Muscle of leg (tissue), 11 donors: ENCODE results near the gene SLC2A3. TPM values are rescaled to one million over a fixed set of nuclear protein-coding genes. Genes with fewer than 3 reads are reported as not detected.
"Not testable (repeated sequence)": the region's sequence is repeated elsewhere in the genome, so short reads cannot be mapped to it uniquely, and the experiment has no call there.

Experiments
- DNase-seq: peaks from one replicate; pipeline ENCODE4 v3.0.0; 2013
- H3K27ac ChIP-seq: one replicate; pipeline ENCODE4 v1.5.1; 2013; ENCODE audit warnings: mild to moderate bottlenecking, low read length, control low read depth
- H3K27me3 ChIP-seq: one replicate; pipeline ENCODE4 v1.6.1; 2013; ENCODE audit warnings: low read length; ENCODE audit not compliant: control insufficient read depth, insufficient read depth
- H3K36me3 ChIP-seq: one replicate; pipeline ENCODE4 v1.6.1; 2013; ENCODE audit warnings: low read length; ENCODE audit not compliant: control insufficient read depth, insufficient read depth
- H3K4me1 ChIP-seq: one replicate; pipeline ENCODE4 v1.6.1; 2013; ENCODE audit warnings: low read length; ENCODE audit not compliant: control insufficient read depth, insufficient read depth
- H3K4me3 ChIP-seq: one replicate; pipeline ENCODE4 v1.5.1; 2013; ENCODE audit warnings: low read length, control low read depth
- H3K9me3 ChIP-seq: replicated peaks from 2 replicates; pipeline ENCODE4 v1.6.1; 2013; ENCODE audit warnings: low read depth, low read length; ENCODE audit not compliant: control insufficient read depth
- WGBS: methylation state at CpG from one replicate; pipeline ENCODE4 v1.1.5; 2013; ENCODE audit warnings: missing lambda C conversion rate; ENCODE audit not compliant: insufficient coverage; 5-methylcytosine and 5-hydroxymethylcytosine counted together
- polyA plus RNA-seq, 8 donors: library from polyadenylated mRNA; unstranded; fragments of 120-200 nt; gene quantifications; one replicate each; pipeline versions ENCODE4 v1.2.1 to v1.2.3, GENCODE V29; 2013; ENCODE audit warnings: inconsistent platforms in 1 of 8, low replicate concordance in 1 of 8; ENCODE audit not compliant: insufficient read length in 8 of 8, insufficient read depth in 1 of 8
- total RNA-seq: library from RNA; stranded (reverse); fragments of 120-200 nt; gene quantifications from one replicate; pipeline ENCODE4 v1.2.4, GENCODE V29; 2013

The SLC2A3 gene
- total and polyA plus RNA-seq, 9 donors: 7.5 to 47.3 (median 15.3) TPM

GRCh38 chr12:7917392-7918267 lies 18.4 kb downstream of the SLC2A3 start:
- Histone ChIP-seq H3K9me3 (no peaks in the 10 kb centered on the region), H3K4me1 (no peaks in the 10 kb centered on the region), H3K27me3 (peaks cover 5% of the 10 kb centered on the region), H3K4me3 (no peak overlapping the region), H3K36me3 (peaks cover 9% of the 10 kb centered on the region), H3K27ac (no peak overlapping the region)
- no peak for DNase-seq
- WGBS: 82% methylated on average over 3 of the region's 19 CpGs

DNA sequence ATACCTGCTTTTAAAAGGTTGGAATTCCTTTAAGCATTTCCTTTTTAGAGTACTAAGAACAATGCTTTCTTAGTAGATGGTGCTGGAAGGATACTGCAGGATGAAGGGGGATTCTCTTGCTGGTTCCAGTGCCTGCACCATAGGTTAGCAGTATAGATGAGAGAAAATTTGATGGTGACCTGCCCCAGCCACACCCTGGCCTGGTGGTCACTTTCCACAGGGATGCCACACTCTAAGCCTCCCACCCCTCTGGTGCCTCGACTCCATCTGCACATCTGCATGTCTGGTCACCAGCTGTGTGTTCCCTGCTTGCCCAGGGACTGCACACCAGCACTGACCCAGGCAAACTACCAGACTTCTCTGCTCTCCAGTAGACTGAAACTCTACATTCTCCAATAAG lies 19.1 kb downstream of the SLC2A3 start:
- H3K4me1 ChIP-seq: no peaks in the 10 kb centered on the region

DNA sequence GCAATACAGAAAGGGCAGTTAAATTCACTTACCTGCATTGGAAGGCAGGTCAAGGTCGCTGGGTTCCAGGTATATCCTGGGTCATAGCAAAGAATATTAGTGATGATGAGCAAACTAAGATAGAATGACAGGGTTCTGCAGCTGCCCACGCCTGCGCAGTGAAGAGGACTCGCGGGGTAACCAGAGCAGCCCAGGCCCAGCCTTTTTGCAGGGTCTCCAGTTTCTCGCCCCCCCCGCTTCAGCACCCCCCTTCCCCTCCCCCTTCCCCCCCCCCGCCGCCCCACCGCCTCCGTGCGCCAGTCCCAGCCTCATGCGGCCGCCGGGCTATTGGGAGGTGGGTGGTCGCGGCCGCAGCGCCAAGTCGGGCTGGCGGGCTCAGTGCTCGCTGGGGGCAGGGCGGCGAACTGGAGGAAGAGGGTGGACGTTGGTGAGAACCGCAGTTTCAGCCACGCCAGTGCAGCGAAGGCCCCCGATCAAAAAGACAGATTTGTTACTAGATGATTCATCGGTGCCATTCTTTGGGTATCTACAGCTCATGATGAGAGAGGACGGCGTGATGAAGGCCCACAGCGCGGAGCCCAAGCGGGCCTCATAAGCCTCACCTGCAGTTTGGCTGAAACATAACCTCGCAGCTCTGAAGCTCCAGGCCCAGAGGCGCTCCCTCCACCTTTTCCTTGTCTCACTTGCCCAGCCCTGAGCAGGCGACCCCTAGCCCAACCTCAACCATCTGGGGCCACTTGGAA lies 20.2 kb downstream of the SLC2A3 start:
- Histone ChIP-seq H3K4me1 (no peaks in the 10 kb centered on the region), H3K27me3 (peaks cover 5% of the 10 kb centered on the region), H3K9me3 (no peaks in the 10 kb centered on the region), H3K27ac (no peak overlapping the region), H3K4me3 (peak overlapping the region; percentile 22), H3K36me3 (no peaks in the 10 kb centered on the region)
- no peak for DNase-seq
- 26% methylated on average over 21 of the region's 38 CpGs for WGBS

More for the DNA sequence above, 19.1 kb downstream of the SLC2A3 start:
- Histone ChIP-seq H3K4me3 (no peak overlapping the region), H3K9me3 (no peaks in the 10 kb centered on the region), H3K27me3 (peaks cover 5% of the 10 kb centered on the region), H3K27ac (no peak overlapping the region), H3K36me3 (peaks cover 3% of the 10 kb centered on the region)
- DNase-seq: no peak
- 17% methylated on average over 1 of the region's 1 CpG for WGBS

DNA sequence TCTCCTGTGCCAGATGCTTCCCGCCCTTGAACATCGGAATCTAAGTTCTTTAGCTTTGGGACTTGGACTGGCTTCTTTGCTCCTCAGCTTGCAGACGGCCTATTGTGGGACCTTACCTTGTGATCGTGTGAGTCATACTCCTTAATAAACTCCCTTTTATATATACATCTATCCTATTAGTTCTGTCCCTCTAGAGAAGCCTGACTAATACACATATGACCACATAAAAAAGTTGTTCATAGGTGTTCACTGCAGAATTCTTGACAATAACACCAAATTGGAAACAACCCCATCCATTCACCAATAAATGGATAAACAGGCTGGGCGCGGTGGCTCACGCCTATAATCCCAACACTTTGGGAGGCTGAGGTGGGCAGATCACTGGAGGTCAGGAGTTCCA lies 25.9 kb downstream of the SLC2A3 start:
- WGBS: 86% methylated on average over 2 of the region's 7 CpGs

DNA sequence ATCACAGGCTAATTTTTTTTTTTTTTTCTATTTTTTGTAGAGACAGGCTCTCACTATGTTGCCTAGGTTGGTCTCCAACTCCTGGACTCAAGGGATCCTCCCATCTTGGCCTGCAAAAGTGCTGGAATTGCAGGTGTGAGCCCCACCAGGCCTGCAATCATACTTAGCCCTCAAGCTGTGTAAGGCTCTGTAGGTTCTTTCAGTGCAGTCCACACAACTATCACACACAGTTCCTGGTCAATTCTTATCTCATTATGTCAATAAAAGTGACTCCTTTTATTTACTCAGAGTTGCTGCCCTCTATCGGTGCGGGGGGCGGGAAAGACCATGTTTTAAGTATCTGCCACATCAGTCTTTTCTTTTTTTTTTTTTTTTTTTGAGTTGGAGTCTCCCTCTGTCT lies 29.0 kb downstream of the SLC2A3 start:
- Histone ChIP-seq H3K9me3 (no peaks in the 10 kb centered on the region), H3K4me3 (no peak overlapping the region), H3K27ac (no peak overlapping the region), H3K4me1 (no peaks in the 10 kb centered on the region), H3K36me3 (no peaks in the 10 kb centered on the region), H3K27me3 (no peaks in the 10 kb centered on the region)
- peak; percentile 51 for DNase-seq
- 61% methylated on average over 3 of the region's 3 CpGs for WGBS

More for the DNA sequence above, 25.9 kb downstream of the SLC2A3 start:
- not testable (repeated sequence) for H3K27ac ChIP-seq, H3K9me3 ChIP-seq, H3K4me3 ChIP-seq, H3K4me1 ChIP-seq, H3K27me3 ChIP-seq, H3K36me3 ChIP-seq, DNase-seq

- H3K9me3 ChIP-seq, H3K4me1 ChIP-seq, H3K4me3 ChIP-seq, H3K36me3 ChIP-seq, DNase-seq, H3K27me3 ChIP-seq, H3K27ac ChIP-seq: not testable (repeated sequence)
- 50% methylated on average over 1 of the region's 4 CpGs for WGBS
Measured at GRCh38 chr12:7906303-7906702, 29.7 kb downstream of the SLC2A3 start.

DNA sequence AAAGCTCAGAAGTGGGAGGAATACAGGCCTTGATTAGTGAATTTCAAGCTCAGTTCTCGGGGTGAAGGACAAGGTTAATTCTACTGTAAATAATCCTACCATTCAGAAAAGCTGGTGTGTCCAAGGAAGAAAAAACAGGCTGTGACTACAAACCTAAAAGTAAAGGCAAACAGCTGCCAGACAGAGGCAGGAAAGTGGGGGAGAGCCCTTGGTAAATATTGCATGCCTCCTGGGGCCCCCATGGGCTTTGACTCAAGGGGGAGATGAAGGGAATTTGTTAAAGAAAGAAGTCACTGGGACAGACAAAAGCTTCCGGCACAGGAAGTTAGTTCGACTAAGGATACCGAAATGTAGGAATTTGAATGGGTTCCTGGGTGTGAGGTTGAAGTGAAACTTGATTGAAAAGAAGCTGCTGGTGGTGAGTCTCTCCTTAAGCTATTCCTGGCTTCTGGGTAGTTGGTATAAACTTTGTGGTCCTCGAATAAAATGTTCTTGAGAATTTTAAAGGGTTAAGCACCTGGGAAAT lies 30.3 kb downstream of the SLC2A3 start:
- H3K27ac ChIP-seq, H3K36me3 ChIP-seq, DNase-seq, H3K4me3 ChIP-seq, H3K27me3 ChIP-seq, H3K9me3 ChIP-seq, H3K4me1 ChIP-seq: not testable (repeated sequence)
- WGBS: no CpG with 5 or more reads among the region's 5 CpGs

- Histone ChIP-seq H3K36me3 (no peaks in the 10 kb centered on the region), H3K4me1 (no peaks in the 10 kb centered on the region), H3K9me3 (no peaks in the 10 kb centered on the region), H3K27ac (no peak overlapping the region), H3K4me3 (no peak overlapping the region), H3K27me3 (no peaks in the 10 kb centered on the region)
- peak; percentile 57 for DNase-seq
- no CpG with 5 or more reads among the region's 1 CpG for WGBS
Measured at GRCh38 chr12:7905071-7905470, 30.9 kb downstream of the SLC2A3 start.

DNA sequence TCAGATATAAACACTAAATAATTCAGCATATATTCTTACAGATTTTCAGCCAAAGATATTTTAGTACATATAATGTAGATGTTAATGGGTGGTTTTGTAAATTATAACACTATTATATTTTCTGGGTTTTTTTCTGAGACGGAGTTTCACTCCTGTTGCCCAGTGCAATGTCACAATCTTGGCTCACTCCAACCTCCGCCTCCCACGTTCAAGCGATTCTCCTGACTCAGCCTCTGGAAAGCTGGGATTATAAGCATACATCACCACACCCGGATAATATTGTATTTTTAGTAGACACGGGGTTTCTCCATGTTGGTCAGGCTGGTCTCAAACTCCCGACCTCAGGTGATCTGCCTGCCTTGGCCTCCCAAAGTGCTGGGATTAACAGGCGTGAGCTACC lies 33.6 kb downstream of the SLC2A3 start:
- H3K4me1 ChIP-seq, H3K4me3 ChIP-seq, H3K36me3 ChIP-seq, H3K27ac ChIP-seq, DNase-seq, H3K27me3 ChIP-seq, H3K9me3 ChIP-seq: not testable (repeated sequence)
- WGBS: 96% methylated on average over 4 of the region's 8 CpGs

- H3K27me3 ChIP-seq: no peaks in the 10 kb centered on the region
- H3K27ac ChIP-seq: no peak overlapping the region
- no peaks in the 10 kb centered on the region for H3K9me3 ChIP-seq
- H3K4me1 ChIP-seq: no peaks in the 10 kb centered on the region
- DNase-seq: no peak
- H3K36me3 ChIP-seq: no peaks in the 10 kb centered on the region
- no peak overlapping the region for H3K4me3 ChIP-seq
- no CpG with 5 or more reads among the region's 7 CpGs for WGBS
Measured at GRCh38 chr12:7899755-7900154, 36.2 kb downstream of the SLC2A3 start.
